WI38 (cell line): ENCODE results near the gene SHQ1.

Experiments
- H3K4me3 ChIP-seq: 2 replicates; pipeline ENCODE4 v1.5.1; 2011; ENCODE audit warnings: low read depth, mild to moderate bottlenecking, control low read depth, low read length
- CTCF ChIP-seq: IDR thresholded peaks from 2 replicates; pipeline ENCODE4 v1.5.1; 2012; ENCODE audit warnings: low read depth, mild to moderate bottlenecking, control low read depth, low read length

The SHQ1 gene

DNA sequence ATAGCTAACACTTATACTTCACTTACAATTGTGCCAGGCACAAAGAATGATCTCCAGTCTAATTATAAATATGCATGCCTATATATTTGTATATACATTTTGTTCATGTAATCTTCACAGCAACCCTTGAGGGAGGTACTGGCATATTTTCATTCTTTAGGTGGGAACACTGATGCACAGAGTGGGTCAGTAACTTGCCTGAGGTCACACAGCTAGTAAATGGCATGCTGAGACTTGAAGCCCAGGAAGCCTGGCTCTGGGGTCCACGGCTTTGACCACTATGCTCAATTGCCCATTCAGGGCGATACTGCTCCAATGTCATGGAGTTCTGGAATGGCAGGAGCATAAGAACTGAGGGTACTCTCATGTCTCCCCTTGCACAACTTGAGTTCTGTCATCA is 139.8 kb downstream of the SHQ1 start:
- TF ChIP-seq CTCF: no peak

GRCh38 chr3:72702997-72703396 is 145.2 kb downstream of the SHQ1 start:
- TF ChIP-seq CTCF: no peak
- no peak overlapping the region for H3K4me3 ChIP-seq

More for the DNA sequence above, 139.8 kb downstream of the SHQ1 start:
- H3K4me3 ChIP-seq: no peak overlapping the region

GRCh38 chr3:72702390-72702789 is 145.9 kb downstream of the SHQ1 start:
- no peak overlapping the region for H3K4me3 ChIP-seq
- no peak for TF ChIP-seq CTCF

- TF ChIP-seq CTCF: no peak
- no peak overlapping the region for H3K4me3 ChIP-seq
Measured at GRCh38 chr3:72700106-72700505, 148.1 kb downstream of the SHQ1 start.

DNA sequence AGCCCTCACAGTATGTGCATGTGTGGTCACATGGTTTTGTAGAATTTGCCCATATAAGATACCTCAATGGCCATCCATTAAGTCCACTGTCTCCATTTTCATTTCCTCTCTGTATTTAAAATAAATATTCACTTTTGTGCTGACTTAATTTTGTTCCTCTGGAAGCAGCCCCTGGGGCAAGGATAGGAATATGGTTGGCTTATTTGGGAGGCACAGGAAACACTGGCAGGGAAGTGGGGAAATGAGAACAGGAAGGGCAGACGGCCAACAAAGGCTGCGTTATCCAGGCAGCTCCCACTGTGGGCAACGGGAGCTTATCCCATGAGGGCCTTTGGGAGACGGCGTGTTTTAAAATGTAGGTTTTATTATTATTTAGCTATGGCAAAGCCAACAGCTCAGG is 148.6 kb downstream of the SHQ1 start:
- TF ChIP-seq CTCF: no peak
- no peak overlapping the region for H3K4me3 ChIP-seq
